Skeletal muscle satellite cell (primary cell): Measurements from ENCODE around the gene RBM20.
A peak's percentile ranks its signal among the peaks of the same experiment; 100 is the strongest.
"Not testable (repeated sequence)": the region's sequence is repeated elsewhere in the genome, so short reads cannot be mapped to it uniquely, and the experiment has no call there.

Experiments used
- H3K27me3 ChIP-seq: 2 replicates; pipeline ENCODE4 v1.7.0; 2013; ENCODE audit warnings: low read length; ENCODE audit not compliant: control insufficient read depth, insufficient read depth
- H3K36me3 ChIP-seq: 2 replicates; pipeline ENCODE4 v1.7.0; 2013; ENCODE audit warnings: mild to moderate bottlenecking, control low read depth, low read length; ENCODE audit not compliant: insufficient read depth
- H3K4me1 ChIP-seq: 2 replicates; pipeline ENCODE4 v1.7.0; 2013; ENCODE audit warnings: low read length; ENCODE audit not compliant: control insufficient read depth, insufficient read depth
- H3K4me2 ChIP-seq: 2 replicates; pipeline ENCODE4 v1.7.0; 2013; ENCODE audit warnings: mild to moderate bottlenecking, low read length
- H3K4me3 ChIP-seq: 2 replicates; pipeline ENCODE4 v1.7.0; 2013; ENCODE audit warnings: low read length
- H3K9ac ChIP-seq: 2 replicates; pipeline ENCODE4 v1.7.0; 2013; ENCODE audit warnings: mild to moderate bottlenecking, low read depth, low read length, moderate library complexity
- H3K9me3 ChIP-seq: replicated peaks from 2 replicates; pipeline ENCODE4 v1.7.0; 2013; ENCODE audit warnings: mild to moderate bottlenecking, control low read depth, low read length

The RBM20 gene

DNA sequence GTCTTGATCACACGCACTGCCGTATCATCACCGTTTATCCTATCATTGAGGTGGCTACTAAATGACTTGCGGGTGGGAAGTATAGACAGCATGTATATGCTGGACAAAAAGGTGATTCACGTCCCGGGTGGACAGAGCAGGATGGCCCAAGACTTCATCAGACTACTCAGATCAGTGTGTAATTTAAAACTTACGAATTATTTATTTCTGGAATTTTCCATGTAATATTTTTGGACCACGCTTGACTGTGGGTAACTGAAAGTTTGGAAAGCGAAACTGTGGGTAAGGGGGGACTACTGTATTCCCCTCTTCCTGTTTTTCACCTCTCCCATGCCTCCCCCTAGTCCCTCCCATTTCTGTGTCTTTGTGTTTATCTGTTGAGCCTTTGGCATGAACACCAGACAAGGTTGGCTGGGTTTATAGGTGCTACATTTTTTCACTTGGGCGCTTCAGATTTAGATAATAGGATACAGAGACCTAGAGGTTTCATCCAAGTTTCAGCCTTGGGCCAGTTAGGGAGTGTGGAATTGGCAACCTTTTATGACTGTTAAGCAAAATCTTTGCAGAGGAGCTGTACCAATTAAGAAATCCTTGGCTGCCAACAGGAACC is 55.8 kb downstream of the RBM20 start:
- no peaks in the 10 kb centered on the region for H3K4me1 ChIP-seq
- H3K27me3 ChIP-seq = peaks cover 3% of the 10 kb centered on the region
- no peak overlapping the region for H3K9ac ChIP-seq
- no peaks in the 10 kb centered on the region for H3K9me3 ChIP-seq
- no peaks in the 10 kb centered on the region for H3K36me3 ChIP-seq
- H3K4me3 ChIP-seq = no peak overlapping the region
- no peak overlapping the region for H3K4me2 ChIP-seq

DNA sequence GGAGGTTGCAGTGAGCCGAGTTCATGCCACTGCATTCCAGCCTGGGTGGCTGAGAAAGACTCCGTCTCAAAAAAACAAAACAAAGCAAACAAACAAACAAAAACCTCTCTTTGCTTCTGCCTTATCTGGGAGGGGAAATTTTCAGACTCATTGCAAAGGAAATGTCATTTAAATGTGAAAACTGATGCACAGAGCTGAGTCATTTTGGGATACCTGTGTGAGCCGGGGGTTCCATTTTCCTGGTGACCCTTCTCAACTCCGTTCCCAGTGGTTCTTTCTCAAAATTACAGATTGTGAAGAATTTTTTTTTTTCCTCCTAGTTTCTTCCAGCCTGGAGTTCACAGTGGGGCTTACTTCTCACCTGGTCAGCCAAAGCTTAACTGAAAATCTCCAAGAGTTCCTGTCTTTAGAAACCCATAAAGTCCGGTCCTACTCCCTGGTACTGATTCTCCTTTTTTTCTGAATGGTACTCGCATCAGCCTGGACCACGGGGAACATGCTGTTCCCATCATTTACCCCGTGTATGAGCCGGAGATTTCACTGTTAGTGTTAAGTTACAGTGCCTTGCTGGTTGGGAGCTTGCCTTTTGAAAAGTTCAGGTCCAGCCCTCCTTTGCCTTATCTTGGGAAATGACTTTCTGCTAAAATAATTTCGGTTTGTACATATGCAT is 56.9 kb downstream of the RBM20 start:
- Histone ChIP-seq H3K4me1 (peaks cover 1% of the 10 kb centered on the region), H3K4me2 (no peak overlapping the region), H3K27me3 (peaks cover 3% of the 10 kb centered on the region), H3K9ac (no peak overlapping the region), H3K36me3 (no peaks in the 10 kb centered on the region), H3K4me3 (no peak overlapping the region), H3K9me3 (no peaks in the 10 kb centered on the region)

DNA sequence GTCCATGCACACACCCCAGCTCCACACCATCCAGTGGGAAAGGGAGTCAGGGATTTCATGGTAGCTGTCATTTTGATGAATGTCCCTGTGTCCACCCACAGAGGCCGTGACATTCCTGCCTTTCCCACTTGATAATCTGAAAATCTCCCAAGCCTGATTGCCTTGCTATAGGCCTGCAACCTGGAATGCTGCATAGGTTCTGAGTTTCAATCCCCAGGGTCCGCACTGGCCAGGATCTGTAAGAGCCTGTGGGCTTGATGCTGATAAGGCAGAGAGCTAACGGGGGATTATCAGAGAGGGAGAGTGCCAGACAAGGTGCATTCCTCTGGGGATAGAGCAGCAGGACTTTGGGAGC is 57.5 kb downstream of the RBM20 start:
- H3K4me1 ChIP-seq = peaks cover 6% of the 10 kb centered on the region
- no peak overlapping the region for H3K4me2 ChIP-seq
- no peaks in the 10 kb centered on the region for H3K9me3 ChIP-seq
- H3K4me3 ChIP-seq = no peak overlapping the region
- H3K36me3 ChIP-seq = no peaks in the 10 kb centered on the region
- no peak overlapping the region for H3K9ac ChIP-seq
- H3K27me3 ChIP-seq = peaks cover 3% of the 10 kb centered on the region

DNA sequence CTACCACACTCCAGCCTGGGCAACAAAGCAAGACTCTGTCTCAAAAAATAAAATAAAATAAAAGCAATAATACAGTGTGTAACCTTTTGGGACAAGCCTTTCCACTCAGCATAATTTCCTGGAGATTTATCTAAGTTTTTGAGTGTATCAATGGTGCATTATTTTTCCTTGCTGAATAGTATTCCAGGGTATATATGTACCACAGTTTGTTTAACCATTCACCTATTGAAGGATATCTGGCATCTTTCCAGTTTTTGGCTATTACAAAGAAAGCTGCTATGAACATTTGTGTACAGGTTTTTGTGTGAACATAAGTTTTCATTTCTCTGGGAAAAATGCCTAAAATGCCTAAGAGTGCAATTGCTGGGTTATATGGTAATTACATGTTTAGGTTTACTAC is 59.9 kb downstream of the RBM20 start:
- Histone ChIP-seq H3K36me3 (no peaks in the 10 kb centered on the region), H3K27me3 (no peaks in the 10 kb centered on the region), H3K4me3 (no peak overlapping the region), H3K4me1 (peaks cover 13% of the 10 kb centered on the region), H3K4me2 (no peak overlapping the region), H3K9me3 (no peaks in the 10 kb centered on the region), H3K9ac (no peak overlapping the region)

DNA sequence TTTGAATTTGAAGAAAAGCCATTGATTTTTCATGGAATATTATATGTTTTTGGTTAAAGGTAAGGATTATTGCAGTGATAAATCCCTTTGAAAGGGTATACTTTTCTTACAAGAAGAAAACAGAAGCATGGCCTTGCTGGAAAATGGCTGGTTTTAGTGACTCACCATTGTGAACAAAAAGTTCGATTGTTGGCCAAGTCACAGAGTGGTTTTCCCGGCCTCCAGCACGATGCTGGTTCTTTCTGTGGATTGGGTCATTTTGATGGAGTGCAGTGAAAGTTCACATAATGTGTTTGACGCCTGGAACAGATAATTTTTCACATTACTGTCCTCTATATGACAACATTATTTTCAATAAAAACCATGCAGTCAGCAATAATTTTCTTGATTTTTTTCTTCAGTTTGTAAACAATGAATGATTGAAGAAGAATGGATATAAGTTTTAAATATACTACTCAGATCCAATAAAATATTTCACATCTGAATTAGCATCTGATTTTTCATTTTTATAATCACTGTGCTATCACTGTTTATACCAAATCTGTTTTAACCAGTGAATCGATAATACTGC is 60.9 kb downstream of the RBM20 start:
- Histone ChIP-seq H3K4me2 (no peak overlapping the region), H3K9me3 (no peaks in the 10 kb centered on the region), H3K27me3 (no peaks in the 10 kb centered on the region), H3K9ac (no peak overlapping the region), H3K36me3 (no peaks in the 10 kb centered on the region), H3K4me3 (no peak overlapping the region), H3K4me1 (peaks cover 13% of the 10 kb centered on the region)

DNA sequence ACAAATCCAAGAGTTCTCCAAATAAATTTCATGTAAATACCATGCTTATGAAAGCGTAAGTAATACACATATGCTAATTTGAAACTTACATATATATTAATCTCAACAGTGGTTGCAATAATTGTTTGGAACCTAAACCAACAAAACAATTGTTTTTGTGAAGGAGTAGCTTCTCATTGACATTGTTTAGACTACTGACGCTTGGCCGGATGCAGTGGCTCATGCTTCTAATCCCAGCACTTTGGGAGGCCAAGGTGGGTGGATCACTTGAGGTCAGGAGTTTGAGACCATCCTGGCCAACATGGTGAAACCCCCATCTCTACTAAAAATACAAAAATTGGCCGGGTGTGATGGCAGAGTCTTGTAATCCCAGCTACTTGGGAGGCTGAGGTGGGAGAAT is 61.5 kb downstream of the RBM20 start:
- H3K4me2 ChIP-seq, H3K36me3 ChIP-seq, H3K9me3 ChIP-seq, H3K4me3 ChIP-seq, H3K9ac ChIP-seq, H3K27me3 ChIP-seq: not testable (repeated sequence)
- H3K4me1 ChIP-seq = peaks cover 13% of the 10 kb centered on the region

DNA sequence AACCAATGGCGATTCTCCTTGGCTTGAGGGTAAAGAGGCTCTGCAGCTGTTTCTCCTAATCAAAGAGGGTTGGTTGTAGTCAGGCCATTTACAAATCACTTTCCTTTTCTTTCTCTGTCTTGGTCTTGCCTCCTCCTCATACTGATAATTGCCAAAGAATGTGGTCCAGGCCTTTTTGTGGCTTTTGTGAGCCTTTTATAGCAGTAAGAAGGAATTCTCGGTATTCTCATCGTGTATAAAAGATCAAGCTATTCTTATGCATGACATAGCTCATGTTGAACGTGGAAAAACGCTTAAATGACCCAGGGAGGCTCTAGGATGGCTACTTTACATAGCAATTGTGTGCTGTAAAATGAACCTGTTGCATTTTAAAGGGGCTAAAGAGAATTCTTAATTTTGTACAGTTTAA is 62.6 kb downstream of the RBM20 start:
- Histone ChIP-seq H3K4me3 (peak overlapping the region; percentile 48), H3K9me3 (no peaks in the 10 kb centered on the region), H3K4me1 (peaks cover 13% of the 10 kb centered on the region), H3K4me2 (peak overlapping the region; percentile 68), H3K27me3 (no peaks in the 10 kb centered on the region), H3K9ac (peak overlapping the region; percentile 53), H3K36me3 (no peaks in the 10 kb centered on the region)

DNA sequence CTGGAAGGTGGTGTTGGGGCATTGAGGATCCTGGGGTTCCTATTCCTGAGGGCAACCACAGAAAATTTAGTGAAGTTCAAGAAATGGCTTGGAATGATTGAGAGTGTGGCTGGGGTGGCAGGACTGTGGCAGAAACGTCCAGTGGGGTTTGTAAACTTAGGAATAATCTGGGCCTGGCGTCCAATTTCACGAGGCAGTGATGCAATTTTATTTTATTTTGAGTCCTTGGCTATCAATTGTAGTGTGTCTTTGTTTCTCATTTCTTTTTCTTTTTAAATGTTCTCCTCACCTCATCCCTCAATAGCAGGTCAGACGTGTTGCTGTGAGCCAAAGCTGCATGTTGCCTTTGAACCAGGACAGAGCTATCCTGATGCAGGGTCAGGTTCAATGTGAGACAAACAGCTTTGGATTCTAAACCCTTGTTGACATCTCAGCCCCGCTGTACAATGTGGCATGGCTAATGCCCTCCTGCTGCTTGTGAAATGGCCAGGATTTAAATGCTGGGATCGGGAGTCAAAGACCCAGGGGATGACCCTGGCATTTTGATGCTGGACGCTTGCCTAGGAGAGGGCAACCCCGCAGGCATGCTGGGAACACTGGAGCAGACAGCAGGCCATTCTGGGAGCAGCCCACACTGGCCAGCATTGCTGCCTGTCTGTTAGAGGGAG is 64.8 kb downstream of the RBM20 start:
- Histone ChIP-seq H3K4me1 (peaks cover 13% of the 10 kb centered on the region), H3K4me2 (no peak overlapping the region), H3K9ac (no peak overlapping the region), H3K27me3 (no peaks in the 10 kb centered on the region), H3K4me3 (no peak overlapping the region), H3K9me3 (no peaks in the 10 kb centered on the region), H3K36me3 (no peaks in the 10 kb centered on the region)

DNA sequence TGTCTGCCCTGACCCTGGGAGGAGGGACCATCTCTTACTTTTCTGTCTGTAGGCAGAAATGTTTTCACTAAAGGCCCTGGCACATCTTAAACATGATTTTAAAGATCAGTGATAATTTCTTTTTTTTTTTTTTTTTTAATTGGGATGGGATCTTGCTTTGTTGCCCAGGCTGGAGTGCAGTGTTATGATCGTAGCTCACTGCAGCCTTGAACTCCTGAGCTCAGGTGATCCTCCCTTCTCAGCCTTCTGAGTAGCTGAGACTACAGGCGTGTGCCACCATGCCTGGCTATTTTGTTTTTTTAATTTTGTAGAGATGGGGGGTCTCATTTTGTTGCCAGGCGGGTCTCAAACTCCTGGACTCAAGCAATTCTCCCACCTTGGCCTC is 65.3 kb downstream of the RBM20 start:
- H3K4me3 ChIP-seq = no peak overlapping the region

DNA sequence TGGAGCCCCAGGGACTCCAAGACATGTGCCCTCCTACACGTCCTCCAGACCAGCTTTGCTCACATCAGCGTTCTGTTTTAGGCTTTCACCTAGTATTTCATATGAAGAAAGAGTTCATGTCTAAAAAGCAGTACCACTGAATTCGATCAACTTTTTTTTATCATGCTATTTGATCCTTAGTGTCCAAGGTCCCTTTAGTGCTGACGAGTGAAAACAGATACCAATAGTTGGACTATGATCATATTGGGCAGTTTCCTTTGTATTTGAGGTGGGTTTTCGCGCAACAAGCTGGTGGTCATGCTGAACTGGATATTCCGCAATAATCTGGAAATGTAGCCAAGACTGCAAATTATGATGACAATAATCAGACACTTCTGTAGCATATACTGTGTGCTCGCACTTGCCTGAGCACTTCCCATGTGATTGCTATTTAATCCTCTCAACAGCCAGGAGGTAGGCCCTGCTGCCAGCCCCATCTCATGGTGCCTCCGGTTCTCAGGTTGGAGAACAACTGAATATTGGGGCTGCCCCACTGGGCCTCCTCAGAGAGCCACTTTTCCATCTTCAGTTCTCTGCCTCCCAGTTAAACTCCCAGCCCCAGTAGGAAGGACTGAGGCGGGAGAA is 65.9 kb downstream of the RBM20 start:
- H3K36me3 ChIP-seq = no peaks in the 10 kb centered on the region

More for the DNA sequence above, 65.3 kb downstream of the RBM20 start:
- H3K36me3 ChIP-seq = no peaks in the 10 kb centered on the region
- no peaks in the 10 kb centered on the region for H3K9me3 ChIP-seq
- no peak overlapping the region for H3K4me2 ChIP-seq
- peaks cover 13% of the 10 kb centered on the region for H3K4me1 ChIP-seq
- H3K27me3 ChIP-seq = no peaks in the 10 kb centered on the region
- H3K9ac ChIP-seq = no peak overlapping the region

DNA sequence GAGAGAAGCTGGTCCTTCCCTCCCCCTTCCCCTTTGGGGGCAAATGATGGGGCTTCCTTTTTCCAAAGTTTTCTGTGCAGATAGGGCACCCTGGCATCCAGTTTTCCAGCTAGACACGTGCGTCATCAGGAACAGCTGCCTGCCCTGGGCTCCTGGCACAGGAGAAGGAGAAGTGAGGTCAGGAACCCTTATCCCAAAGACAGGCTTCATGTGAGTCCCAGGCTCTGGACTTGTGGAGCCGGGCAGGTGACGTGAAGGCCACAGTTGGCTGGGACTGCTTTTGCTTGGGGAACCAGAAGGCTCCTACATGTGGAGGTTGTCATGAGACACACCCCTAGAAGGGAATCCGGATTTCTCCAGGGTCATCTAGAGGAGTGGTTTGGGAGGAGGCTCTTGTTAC is 66.5 kb downstream of the RBM20 start:
- H3K9me3 ChIP-seq = no peaks in the 10 kb centered on the region
- H3K4me1 ChIP-seq = peaks cover 13% of the 10 kb centered on the region
- H3K4me3 ChIP-seq = no peak overlapping the region
- no peak overlapping the region for H3K9ac ChIP-seq
- no peak overlapping the region for H3K4me2 ChIP-seq
- no peaks in the 10 kb centered on the region for H3K27me3 ChIP-seq
- no peaks in the 10 kb centered on the region for H3K36me3 ChIP-seq

More for the DNA sequence above, 65.9 kb downstream of the RBM20 start:
- Histone ChIP-seq H3K4me2 (no peak overlapping the region), H3K4me3 (no peak overlapping the region), H3K9me3 (no peaks in the 10 kb centered on the region), H3K4me1 (peaks cover 13% of the 10 kb centered on the region), H3K9ac (no peak overlapping the region), H3K27me3 (no peaks in the 10 kb centered on the region)
